Stimulated activated CD4-positive, alpha-beta T cell treated with anti-CD3 and anti-CD28 coated beads, TNF-alpha, amount 100 ng/mL, for 1 hour (primary cell): ENCODE measurements around the gene ZBTB33.

Experiments
- DNase-seq, 3 donors: peaks; one replicate each; pipeline ENCODE4 v3.0.0-alpha.2; 2020; ENCODE audit warnings: low read depth in 3 of 3, low spot score in 1 of 3

Gene ZBTB33

DNA sequence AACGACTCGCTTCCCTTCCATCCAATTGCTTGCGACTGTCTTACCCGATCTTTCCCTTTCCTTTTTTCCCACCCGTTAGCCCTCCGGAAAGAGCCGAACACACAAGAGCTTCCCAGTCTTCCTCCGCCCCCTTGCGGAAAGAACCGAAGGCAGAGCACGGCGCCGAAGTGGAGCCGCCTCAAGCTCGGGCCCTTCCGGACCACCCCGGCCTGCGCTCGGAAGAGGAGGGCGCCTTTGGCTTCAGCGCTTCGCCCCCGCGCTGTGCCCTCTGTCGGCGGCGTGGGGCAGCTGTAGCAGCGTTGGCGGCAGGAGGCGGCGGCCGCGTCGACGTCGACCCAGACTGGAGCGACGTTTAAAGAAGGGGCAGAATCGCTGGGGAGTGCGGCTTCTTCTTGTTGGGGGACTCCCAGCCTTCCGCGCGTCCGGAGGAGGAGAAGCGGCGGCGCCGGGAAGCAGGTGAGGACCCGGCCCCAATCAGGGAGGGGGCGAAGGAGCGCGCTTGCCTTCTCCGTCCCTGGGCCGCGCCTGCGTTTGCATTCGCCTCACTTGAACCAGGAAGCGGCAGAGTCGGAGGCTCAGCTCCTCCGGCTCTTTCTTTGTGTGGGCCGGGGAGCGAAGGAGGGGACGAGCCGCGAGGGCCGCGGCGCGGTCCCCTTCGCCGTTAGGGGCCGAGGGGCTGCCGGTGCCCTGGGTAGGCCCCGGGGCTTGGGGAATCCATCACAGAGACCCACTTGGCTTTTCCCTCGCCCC, at the start of gene ZBTB33:
Gene ZBTB33, plus strand, starts transcription at position 291 of the 750 bp plus-strand sequence. CDS start 2,604 bp downstream, outside the sequence.
- DNase-seq = peak; percentile 50 to 61 (median 60)

- no peak for DNase-seq
These were observed 49.8 kb upstream of the ZBTB33 start for GRCh38 chrX:120200851-120201250.

- no peak for DNase-seq
These were observed 44.5 kb upstream of the ZBTB33 start for GRCh38 chrX:120205816-120206753.

- no peak for DNase-seq
These were observed 43.5 kb upstream of the ZBTB33 start for GRCh38 chrX:120207009-120207605.

DNA sequence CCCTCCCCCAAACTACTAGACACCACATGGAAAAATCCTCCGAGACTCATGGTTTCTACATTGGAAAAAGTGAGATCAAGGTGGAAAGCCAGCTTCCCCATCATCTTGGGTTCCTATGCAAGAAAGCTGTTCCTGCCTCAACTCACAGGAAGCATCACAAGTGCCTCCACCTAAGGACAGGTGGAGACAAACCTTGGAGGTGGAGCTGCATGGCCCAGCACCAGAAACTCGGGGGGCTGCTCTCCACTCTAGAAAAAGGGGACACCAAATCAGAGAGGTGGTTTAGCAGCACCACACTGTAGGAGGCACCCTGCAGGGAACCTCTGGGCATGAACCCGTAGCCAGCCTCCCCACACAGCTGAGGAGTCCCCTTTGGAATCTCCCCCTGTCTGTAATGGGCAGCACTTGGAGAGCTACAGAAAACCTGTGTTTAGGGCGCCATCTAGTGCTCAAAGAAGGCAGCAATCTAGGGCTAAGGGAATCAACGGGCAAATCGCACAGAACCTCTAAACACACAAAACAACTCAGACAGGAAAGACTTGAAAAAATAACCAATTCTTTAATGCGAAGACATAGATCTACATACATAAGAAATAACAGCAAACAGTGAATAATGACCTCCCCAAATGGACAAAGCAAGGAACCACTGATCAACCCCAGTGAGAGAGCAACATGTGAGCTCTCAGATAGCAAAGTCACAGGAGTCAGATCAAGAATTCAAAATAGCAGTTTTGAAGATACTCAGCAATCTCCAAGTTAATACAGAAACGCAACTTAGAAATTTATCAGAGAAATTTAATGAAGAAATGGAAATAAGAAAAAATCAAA, 37.0 kb upstream of the ZBTB33 start:
- peak in 2 of 3 donors; percentile 12 to 21 for DNase-seq

DNA sequence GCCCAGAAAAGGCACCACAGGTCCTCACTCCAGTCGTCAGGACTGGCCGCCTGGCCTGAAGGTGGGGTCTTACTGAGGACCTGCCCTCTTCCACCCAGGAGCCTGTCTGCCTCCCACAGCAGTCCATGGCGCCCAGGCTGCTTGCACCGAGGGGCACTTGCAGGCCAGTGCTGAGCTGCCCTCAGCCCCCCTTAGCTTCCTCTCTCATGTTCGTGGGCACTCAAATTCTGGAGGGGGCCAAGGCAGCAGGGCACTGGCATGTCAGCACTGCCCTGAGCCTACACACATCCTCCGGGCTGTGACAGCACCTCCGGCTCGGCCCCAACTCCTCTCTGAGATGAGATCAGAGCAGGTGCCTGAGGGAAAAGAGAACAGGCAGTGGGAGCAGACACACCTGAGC, 27.2 kb upstream of the ZBTB33 start:
- no peak for DNase-seq

DNA sequence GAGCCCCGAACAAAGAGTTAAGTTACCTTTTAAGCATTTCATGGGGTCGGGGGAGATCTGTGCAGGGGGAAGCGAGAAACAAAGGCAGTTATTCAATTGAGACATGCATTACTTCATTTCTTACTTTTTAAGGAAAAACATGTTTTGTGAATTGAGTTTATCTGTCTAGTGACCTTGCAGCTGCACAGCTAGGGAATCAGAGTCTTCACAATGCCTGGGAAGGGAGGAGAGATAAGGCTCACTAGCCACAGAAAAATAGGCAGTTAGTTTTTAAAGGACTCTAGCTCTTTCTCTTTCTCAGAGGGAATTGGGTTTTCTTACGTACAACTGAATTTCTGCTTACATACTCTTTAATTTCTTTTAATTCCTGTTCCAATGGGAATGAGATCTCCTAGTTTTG, 26.2 kb upstream of the ZBTB33 start:
- no peak for DNase-seq

GRCh38 chrX:120228187-120228908, 22.3 kb upstream of the ZBTB33 start:
- DNase-seq = no peak

GRCh38 chrX:120235284-120235683, 15.3 kb upstream of the ZBTB33 start:
- DNase-seq = no peak

- DNase-seq = no peak
These were observed 13.7 kb upstream of the ZBTB33 start for GRCh38 chrX:120236687-120237479.

DNA sequence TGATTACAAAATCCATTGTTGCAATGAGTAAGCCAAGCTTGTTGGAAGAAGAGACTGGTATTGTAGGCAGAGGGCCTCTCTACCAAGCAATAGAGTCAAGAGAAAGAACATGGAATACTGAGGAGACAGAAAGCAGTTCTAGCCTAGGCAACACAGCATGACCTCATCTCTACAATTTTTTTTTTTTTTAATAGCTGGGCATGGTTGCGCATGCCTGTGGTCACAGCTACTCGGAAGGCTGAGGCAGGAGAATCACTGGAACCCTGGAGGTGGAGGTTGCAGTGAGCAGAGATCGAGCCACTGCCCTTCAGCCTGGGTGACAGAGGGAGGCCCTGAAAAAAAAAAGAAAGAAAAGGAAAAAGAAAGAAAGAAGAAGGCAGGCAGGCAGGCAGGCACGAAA, 11.7 kb upstream of the ZBTB33 start:
- DNase-seq = no peak

DNA sequence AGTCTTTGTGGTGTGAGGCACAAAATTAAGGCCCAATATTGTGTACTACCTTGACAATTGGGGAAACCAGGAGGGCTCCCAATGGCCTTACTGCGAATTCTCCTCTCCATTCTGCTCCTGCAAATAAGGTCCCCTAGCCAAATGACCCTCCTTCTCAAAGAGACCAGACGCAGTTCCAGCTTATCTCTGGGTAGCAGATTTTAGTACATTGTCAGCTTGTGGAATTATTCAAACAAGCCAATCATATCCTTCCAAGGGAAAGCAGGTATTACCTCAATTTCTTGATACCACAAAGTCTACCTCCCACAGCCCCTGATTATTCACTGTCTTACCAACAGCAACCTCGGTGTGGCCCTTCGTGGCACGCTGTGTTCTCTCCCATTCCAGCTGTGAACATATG, 7.8 kb upstream of the ZBTB33 start:
- no peak for DNase-seq

DNA sequence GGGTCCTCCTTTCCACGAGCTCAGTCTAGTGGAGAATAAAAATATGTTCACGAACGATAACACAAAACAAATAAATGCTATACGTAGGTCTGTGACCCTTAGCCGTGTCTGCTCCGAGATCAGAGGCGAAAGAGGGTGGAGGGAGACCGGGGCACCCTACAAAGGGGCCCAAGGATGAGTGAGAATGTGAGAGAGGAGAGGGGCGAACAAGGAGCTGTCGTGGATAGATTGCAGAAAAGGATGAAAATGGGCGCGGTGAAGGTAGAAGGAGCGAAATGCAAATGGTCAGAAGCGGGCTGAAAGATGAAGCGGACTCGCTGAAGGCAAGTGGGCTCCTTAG, 6.2 kb upstream of the ZBTB33 start:
- DNase-seq = no peak

DNA sequence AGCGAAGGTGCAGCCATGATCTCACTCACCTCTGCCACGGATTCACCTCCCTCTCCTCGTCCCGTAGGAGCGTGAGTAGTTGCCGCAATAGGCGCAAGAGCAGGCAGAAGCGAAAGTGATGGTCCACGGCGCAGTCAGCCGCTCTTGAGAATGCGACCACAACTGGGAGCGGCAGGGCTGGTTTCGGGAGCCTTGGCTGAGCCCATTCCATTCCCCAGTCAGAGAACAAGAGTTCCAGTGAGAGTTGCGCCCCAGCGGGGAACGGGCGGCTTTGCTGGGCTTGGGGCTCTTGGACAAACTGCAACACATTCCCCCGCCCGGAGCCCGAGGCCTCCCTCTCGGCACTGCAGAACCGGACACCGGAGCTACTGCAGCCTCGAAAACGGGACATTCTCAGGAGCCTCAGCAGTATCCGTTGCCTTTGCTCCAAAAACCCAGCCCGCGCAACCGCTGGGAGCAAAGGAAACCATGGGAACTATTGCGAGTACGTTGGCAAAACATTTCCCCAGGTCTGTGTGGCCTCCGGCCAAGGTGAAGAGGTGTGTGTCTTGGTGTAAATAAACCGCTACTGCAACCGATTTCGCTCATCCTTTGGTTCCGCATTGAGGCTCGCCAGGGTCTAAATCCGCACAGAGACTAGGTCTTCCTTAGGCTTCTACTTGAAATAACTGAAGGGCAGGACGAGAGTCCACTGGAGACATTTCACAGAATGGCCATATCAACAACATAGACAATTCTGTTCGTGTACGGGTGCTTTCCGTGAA, 5.7 kb upstream of the ZBTB33 start:
- peak in 2 of 3 donors; percentile 19 to 32 for DNase-seq

- peak in 1 of 3 donors; percentile 2 for DNase-seq
These were observed 929 bp downstream of the ZBTB33 start for GRCh38 chrX:120251471-120252011.

GRCh38 chrX:120253784-120254183, 3.2 kb downstream of the ZBTB33 start:
- no peak for DNase-seq

DNA sequence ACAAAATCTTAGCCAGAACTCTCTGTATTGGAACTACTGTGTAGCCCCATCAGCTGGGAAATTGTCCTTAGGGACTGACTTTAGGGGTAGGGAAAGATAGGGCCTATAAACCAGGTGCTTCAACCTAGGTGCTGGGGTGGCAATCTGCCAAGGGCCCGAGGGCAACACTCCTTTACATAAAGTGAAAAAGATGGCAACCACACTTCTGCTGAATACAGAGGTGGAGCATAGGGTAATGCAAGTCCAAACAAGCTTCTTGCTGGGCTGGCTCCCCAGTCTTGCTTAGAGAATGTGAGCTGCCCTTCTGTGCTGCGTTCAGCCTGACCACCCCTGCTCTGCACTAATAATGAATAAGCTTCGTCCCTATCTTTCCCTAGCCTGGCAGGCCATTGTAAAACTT, 9.8 kb downstream of the ZBTB33 start:
- no peak for DNase-seq
